Chondrocyte (in vitro differentiated cells): ENCODE data around the gene MYL5. TPM values are rescaled to one million over a fixed set of nuclear protein-coding genes. Genes with fewer than 3 reads are reported as not detected.
A peak's percentile ranks its signal among the peaks of the same experiment; 100 is the strongest.

Source experiments
- DNase-seq: peaks from one replicate; pipeline ENCODE4 v3.0.0; 2021; ENCODE audit warnings: mixed read lengths, low spot score
- H3K27ac Mint-ChIP-seq: one replicate; pipeline ENCODE4 v1.8.0; 2021; ENCODE audit warnings: mild to moderate bottlenecking, moderate library complexity, mixed read lengths; ENCODE audit not compliant: unreplicated experiment
- H3K27me3 Mint-ChIP-seq: 2 replicates; pipeline ENCODE4 v1.8.0; 2021; ENCODE audit warnings: low read depth, mixed read lengths
- H3K36me3 Mint-ChIP-seq: 2 replicates; pipeline ENCODE4 v1.8.0; 2021; ENCODE audit warnings: low read depth, mixed read lengths
- H3K4me1 Mint-ChIP-seq: 2 replicates; pipeline ENCODE4 v1.8.0; 2021; ENCODE audit warnings: low read depth, mild to moderate bottlenecking, mixed read lengths
- H3K4me3 Mint-ChIP-seq: one replicate; pipeline ENCODE4 v1.8.0; 2021; ENCODE audit warnings: mild to moderate bottlenecking, moderate library complexity, mixed read lengths; ENCODE audit not compliant: unreplicated experiment
- H3K9me3 Mint-ChIP-seq: 2 replicates; pipeline ENCODE4 v1.8.0; 2021; ENCODE audit warnings: low read depth, mixed read lengths
- CTCF ChIP-seq: fragments of 200-600 bp; sonication (generic); IDR thresholded peaks from 2 replicates; pipeline ENCODE4 v1.5.0; 2021; ENCODE audit warnings: antibody characterized with exemption, mild to moderate bottlenecking, moderate library complexity
- total RNA-seq: library from RNA; stranded (reverse); gene quantifications from 3 replicates; pipeline ENCODE4 v1.2.1, GENCODE V29; 2021

The MYL5 gene
- total RNA-seq, 1 donor from 2014 or later: 22.8 TPM

DNA sequence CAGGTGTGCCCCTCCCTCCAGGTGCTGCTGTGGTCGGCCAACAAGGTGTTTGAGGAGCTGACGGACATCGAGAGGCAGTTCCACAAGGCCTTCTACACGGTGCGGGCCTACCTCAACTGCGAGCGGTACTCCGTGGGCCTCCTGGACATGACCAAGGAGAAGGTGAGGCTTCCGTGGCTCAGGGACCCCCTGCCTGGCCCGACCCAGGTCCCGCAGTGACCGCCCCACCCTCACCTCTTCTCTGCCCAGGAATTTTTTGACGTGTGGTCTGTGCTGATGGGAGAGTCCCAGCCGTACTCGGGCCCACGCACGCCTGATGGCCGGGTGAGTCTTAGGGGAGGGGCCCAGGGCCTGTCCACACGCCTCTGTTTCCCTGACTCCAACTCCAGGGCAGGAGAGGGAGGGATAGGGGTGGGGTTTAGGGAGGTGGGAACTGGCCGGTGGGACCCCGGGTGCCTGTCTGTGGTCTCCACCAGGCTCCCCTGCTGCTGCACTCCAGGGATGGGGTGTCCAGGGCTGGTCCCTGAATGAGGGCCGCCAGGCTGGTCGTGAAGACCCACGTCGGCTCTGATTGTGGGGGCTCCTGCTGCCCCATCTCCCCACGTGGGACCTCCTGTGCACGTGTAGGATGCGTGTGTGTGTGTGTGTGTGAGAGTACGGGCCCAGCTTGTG lies 20.4 kb upstream of the MYL5 start:
- Mint-ChIP-seq H3K27me3 (peaks cover 2% of the 10 kb centered on the region), H3K36me3 (no peaks in the 10 kb centered on the region)

GRCh38 chr4:654503-654845 lies 19.9 kb upstream of the MYL5 start:
- Mint-ChIP-seq H3K27ac (no peak overlapping the region), H3K9me3 (no peaks in the 10 kb centered on the region), H3K27me3 (peaks cover 2% of the 10 kb centered on the region), H3K4me1 (no peaks in the 10 kb centered on the region), H3K4me3 (no peak overlapping the region), H3K36me3 (no peaks in the 10 kb centered on the region)
- peak; percentile 88 for DNase-seq
- TF ChIP-seq CTCF: no peak

More for the DNA sequence above, 20.4 kb upstream of the MYL5 start:
- TF ChIP-seq CTCF: no peak
- no peak overlapping the region for H3K27ac Mint-ChIP-seq
- H3K9me3 Mint-ChIP-seq: no peaks in the 10 kb centered on the region
- no peak overlapping the region for H3K4me3 Mint-ChIP-seq
- H3K4me1 Mint-ChIP-seq: no peaks in the 10 kb centered on the region
- DNase-seq: peak; percentile 84

DNA sequence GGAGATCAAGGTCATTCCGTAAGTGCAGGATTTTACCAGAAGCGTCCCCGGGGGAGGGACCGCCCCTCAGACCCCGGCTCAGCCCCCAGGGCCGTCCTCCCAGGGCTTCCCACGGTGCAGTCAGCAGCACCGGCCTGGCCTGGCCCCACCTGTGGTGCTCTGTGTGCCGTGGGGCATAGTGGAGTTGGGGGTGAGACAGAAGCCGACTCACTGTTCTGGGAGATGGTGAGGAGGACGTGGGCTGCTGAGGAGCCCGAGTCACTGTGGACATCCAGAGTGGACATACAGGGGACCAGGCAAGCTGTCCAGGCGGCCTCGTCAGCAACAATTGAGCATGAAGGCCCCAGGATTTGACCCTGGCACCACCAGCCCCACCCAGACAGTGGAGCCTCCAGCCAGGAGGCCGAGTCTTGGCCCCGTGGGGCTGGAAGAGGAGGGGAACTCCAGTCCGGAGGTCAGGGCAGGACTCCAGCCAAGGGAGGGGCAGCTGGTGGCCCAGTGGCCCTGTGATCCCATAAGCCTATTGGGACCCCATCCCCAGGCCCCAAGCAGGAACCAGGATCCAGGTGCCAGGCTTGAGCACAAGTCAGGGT lies 19.4 kb upstream of the MYL5 start:
- Mint-ChIP-seq H3K27me3 (peaks cover 2% of the 10 kb centered on the region), H3K4me1 (no peaks in the 10 kb centered on the region), H3K36me3 (no peaks in the 10 kb centered on the region), H3K9me3 (no peaks in the 10 kb centered on the region), H3K4me3 (no peak overlapping the region), H3K27ac (no peak overlapping the region)
- no peak for TF ChIP-seq CTCF
- DNase-seq: peak; percentile 63

DNA sequence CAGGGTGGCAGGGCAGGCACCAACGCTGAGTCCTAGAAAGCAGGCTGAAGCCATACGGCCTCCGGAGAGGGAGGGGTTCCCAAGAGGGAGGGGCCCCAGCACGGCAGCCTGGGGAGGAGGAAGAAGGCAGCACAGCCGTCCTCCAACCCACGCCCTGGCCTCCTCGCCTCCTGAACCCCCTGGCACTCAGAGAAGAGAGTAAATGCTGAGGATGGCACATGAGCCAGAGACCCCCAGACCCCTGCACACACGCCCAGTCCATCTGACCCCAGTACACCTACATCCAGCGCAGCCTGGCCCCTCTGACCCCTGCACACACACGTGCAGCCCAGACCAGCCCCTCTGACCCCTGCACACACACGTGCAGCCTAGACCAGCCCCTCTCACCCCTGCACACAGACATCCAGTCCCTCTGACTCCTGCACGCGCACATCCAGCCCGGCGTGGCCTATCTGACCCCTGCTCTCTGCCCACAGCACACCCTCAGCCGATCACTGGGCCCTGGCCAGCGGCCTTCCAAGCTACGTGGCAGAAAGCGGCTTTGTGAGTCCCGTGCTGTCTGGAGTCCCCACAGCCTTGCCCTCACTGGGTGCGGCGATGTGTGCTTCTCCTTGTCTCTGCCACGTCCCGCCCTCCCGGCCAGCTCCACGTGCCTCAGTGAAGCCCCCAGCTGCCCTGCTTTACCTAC lies 18.7 kb upstream of the MYL5 start:
- no peaks in the 10 kb centered on the region for H3K4me1 Mint-ChIP-seq
- H3K36me3 Mint-ChIP-seq: no peaks in the 10 kb centered on the region
- peaks cover 2% of the 10 kb centered on the region for H3K27me3 Mint-ChIP-seq
- H3K9me3 Mint-ChIP-seq: no peaks in the 10 kb centered on the region
- no peak overlapping the region for H3K4me3 Mint-ChIP-seq
- peak; percentile 88 for DNase-seq
- TF ChIP-seq CTCF: no peak
- H3K27ac Mint-ChIP-seq: no peak overlapping the region

GRCh38 chr4:656436-657337 lies 17.7 kb upstream of the MYL5 start:
- no peaks in the 10 kb centered on the region for H3K9me3 Mint-ChIP-seq
- no peak overlapping the region for H3K4me3 Mint-ChIP-seq
- H3K4me1 Mint-ChIP-seq: no peaks in the 10 kb centered on the region
- no peak for TF ChIP-seq CTCF
- peak; percentile 83 for DNase-seq
- no peak overlapping the region for H3K27ac Mint-ChIP-seq
- H3K27me3 Mint-ChIP-seq: peaks cover 2% of the 10 kb centered on the region
- H3K36me3 Mint-ChIP-seq: no peaks in the 10 kb centered on the region
